CD4-positive, alpha-beta memory T cell (primary cell): ENCODE data around the gene BLM. TPM values are rescaled to one million over a fixed set of nuclear protein-coding genes. Genes with fewer than 3 reads are reported as not detected.
A peak's percentile ranks its signal among the peaks of the same experiment; 100 is the strongest.

Source experiments
- CTCF ChIA-PET: fragments of 350-600 bp; sonication (Branson Sonifier 250); formaldehyde crosslinking; loops from one replicate; lab custom pipeline; 2021; ENCODE audit warnings: inconsistent platforms; ENCODE audit not compliant: partially characterized antibody; lab: Charles Lee
- POLR2A ChIA-PET: fragments of 350-600 bp; sonication (Branson Sonifier 250); formaldehyde crosslinking; loops from one replicate; lab custom pipeline; 2021; ENCODE audit not compliant: partially characterized antibody; lab: Charles Lee
- DNase-seq, 5 donors: peaks; one replicate each; pipeline versions ENCODE4 v3.0.0 to v3.0.0-alpha.2; 2020 to 2022; ENCODE audit warnings: mixed read lengths in 1 of 5
- H3K27ac ChIP-seq: one replicate; pipeline ENCODE4 v1.7.0; 2013; ENCODE audit warnings: low read depth, low read length
- H3K27me3 ChIP-seq: 2 replicates; pipeline ENCODE4 v1.7.0; 2013; ENCODE audit warnings: mild to moderate bottlenecking, low read length, moderate library complexity; ENCODE audit not compliant: insufficient read depth
- H3K36me3 ChIP-seq: 2 replicates; pipeline ENCODE4 v1.7.0; 2013; ENCODE audit warnings: mild to moderate bottlenecking, low read length, moderate library complexity; ENCODE audit not compliant: insufficient read depth
- H3K4me1 ChIP-seq: 2 replicates; pipeline ENCODE4 v1.7.0; 2013; ENCODE audit warnings: mild to moderate bottlenecking, low read length, moderate library complexity; ENCODE audit not compliant: insufficient read depth
- H3K4me3 ChIP-seq, 2 donors: one replicate each; pipeline ENCODE4 v1.7.0; 2013; ENCODE audit warnings: low read length in 2 of 2, mild to moderate bottlenecking in 1 of 2
- H3K9me3 ChIP-seq, 2 donors: one replicate each; pipeline ENCODE4 v1.7.0; 2013; ENCODE audit warnings: low read length in 2 of 2, control low read depth in 1 of 2; ENCODE audit not compliant: control insufficient read depth in 1 of 2
- H3K27ac Mint-ChIP-seq, 7 donors: one replicate each; pipeline ENCODE4 v1.8.0; 2020 to 2021; ENCODE audit warnings: mixed read lengths in 7 of 7, mild to moderate bottlenecking in 6 of 7, inconsistent platforms in 3 of 7, moderate library complexity in 3 of 7
- H3K27me3 Mint-ChIP-seq, 2 donors: one replicate each; pipeline ENCODE4 v1.8.0; 2020 to 2021; ENCODE audit warnings: mixed read lengths in 2 of 2
- H3K36me3 Mint-ChIP-seq, 2 donors: one replicate each; pipeline ENCODE4 v1.8.0; 2020 to 2021; ENCODE audit warnings: mixed read lengths in 2 of 2, inconsistent platforms in 1 of 2, mild to moderate bottlenecking in 1 of 2
- H3K4me1 Mint-ChIP-seq, 4 donors: one replicate each; pipeline ENCODE4 v1.8.0; 2020 to 2021; ENCODE audit warnings: mixed read lengths in 4 of 4, mild to moderate bottlenecking in 1 of 4
- H3K4me3 Mint-ChIP-seq, 8 donors: one replicate each; pipeline ENCODE4 v1.8.0; 2020 to 2021; ENCODE audit warnings: mixed read lengths in 8 of 8, mild to moderate bottlenecking in 7 of 8, moderate library complexity in 6 of 8, inconsistent platforms in 3 of 8
- H3K9me3 Mint-ChIP-seq, 8 donors: one replicate each; pipeline ENCODE4 v1.8.0; 2020 to 2021; ENCODE audit warnings: mixed read lengths in 8 of 8, mild to moderate bottlenecking in 5 of 8, inconsistent platforms in 3 of 8, moderate library complexity in 1 of 8
- intact Hi-C: fragments of 100-400 bp; cut with micrococcal nuclease; formaldehyde crosslinking; loops from one replicate; pipeline ENCODE4 v1.15.1; 2023
- polyA plus RNA-seq, 2 donors: library from polyadenylated mRNA; unstranded; fragments of 300-500 nt; fragmentation: Illumina TruSeq; gene quantifications; one replicate each; pipeline ENCODE4 v1.2.3, GENCODE V29; 2021
- total RNA-seq, 2 experiments: library from RNA; stranded (reverse); gene quantifications; one replicate each; pipeline ENCODE4 v1.2.3, GENCODE V29; 2021

Gene BLM
- total and polyA plus RNA-seq, 4 experiments from 2014 or later: 1.2 to 8.9 (median 6.0) TPM

- Mint-ChIP-seq H3K27ac (no peak overlapping the region), H3K27me3 (no peaks in the 10 kb centered on the region), H3K4me3 (no peak overlapping the region), H3K9me3 (peaks cover 0 to 1% (median 0%) of the 10 kb centered on the region in 8 donors), H3K36me3 (no peaks in the 10 kb centered on the region), H3K4me1 (peaks cover 22 to 39% (median 28%) of the 10 kb centered on the region in 4 donors)
- Histone ChIP-seq H3K4me1 (peaks cover 29% of the 10 kb centered on the region), H3K4me3 (no peak overlapping the region), H3K9me3 (no peaks in the 10 kb centered on the region), H3K36me3 (no peaks in the 10 kb centered on the region), H3K27me3 (no peaks in the 10 kb centered on the region), H3K27ac (no peak overlapping the region)
- POLR2A ChIA-PET: interaction anchor here (1.1 kb wide), 1 partner anchor 10 kb away, joined by 4 read pairs; no protein-coding TSS in a partner anchor
- CTCF ChIA-PET: no interaction called here
- intact Hi-C loops: no loop called here
- DNase-seq: no peak
These were observed 143.3 kb downstream of the BLM start for GRCh38 chr15:90860450-90860849.

GRCh38 chr15:90860942-90861675, 144.0 kb downstream of the BLM start:
- no peaks in the 10 kb centered on the region for H3K27me3 Mint-ChIP-seq
- H3K27me3 ChIP-seq: no peaks in the 10 kb centered on the region
- no peak overlapping the region for H3K27ac Mint-ChIP-seq
- ChIA-PET CTCF (no interaction called here), POLR2A (no interaction called here)
- no peaks in the 10 kb centered on the region for H3K36me3 ChIP-seq
- peaks cover 17 to 32% (median 24%) of the 10 kb centered on the region in 4 donors for H3K4me1 Mint-ChIP-seq
- H3K36me3 Mint-ChIP-seq: no peaks in the 10 kb centered on the region
- intact Hi-C loops: no loop called here
- DNase-seq: no peak
- H3K9me3 Mint-ChIP-seq: peaks cover 0 to 1% (median 0%) of the 10 kb centered on the region in 8 donors
- peaks cover 25% of the 10 kb centered on the region for H3K4me1 ChIP-seq
- no peak overlapping the region for H3K27ac ChIP-seq
- H3K9me3 ChIP-seq: no peaks in the 10 kb centered on the region
- H3K4me3 ChIP-seq: no peak overlapping the region
- no peak overlapping the region for H3K4me3 Mint-ChIP-seq

- H3K27me3 ChIP-seq: no peaks in the 10 kb centered on the region
- no peak overlapping the region for H3K4me3 ChIP-seq
- H3K27ac ChIP-seq: no peak overlapping the region
- intact Hi-C loops: no loop called here
- no peak for DNase-seq
- Mint-ChIP-seq H3K27ac (no peak overlapping the region), H3K4me3 (no peak overlapping the region), H3K27me3 (no peaks in the 10 kb centered on the region), H3K9me3 (peaks cover 0 to 1% (median 0%) of the 10 kb centered on the region in 8 donors), H3K4me1 (peaks cover 6 to 25% (median 13%) of the 10 kb centered on the region in 4 donors), H3K36me3 (no peaks in the 10 kb centered on the region)
- ChIA-PET CTCF (interaction anchor here (0.7 kb wide), 1 partner anchor 10 kb away, joined by 6 read pairs; no protein-coding TSS in a partner anchor), POLR2A (no interaction called here)
- H3K9me3 ChIP-seq: no peaks in the 10 kb centered on the region
- peaks cover 13% of the 10 kb centered on the region for H3K4me1 ChIP-seq
- H3K36me3 ChIP-seq: no peaks in the 10 kb centered on the region
These were observed 145.3 kb downstream of the BLM start for GRCh38 chr15:90862487-90862886.

GRCh38 chr15:90862964-90863778, 146.0 kb downstream of the BLM start:
- peaks cover 6% of the 10 kb centered on the region for H3K4me1 ChIP-seq
- intact Hi-C loops: no loop called here
- DNase-seq: no peak
- ChIA-PET POLR2A (no interaction called here), CTCF (no interaction called here)
- H3K4me1 Mint-ChIP-seq: peaks cover 0 to 22% (median 7%) of the 10 kb centered on the region in 4 donors
- peaks cover 0 to 1% (median 0%) of the 10 kb centered on the region in 8 donors for H3K9me3 Mint-ChIP-seq
- no peak overlapping the region for H3K4me3 ChIP-seq
- H3K4me3 Mint-ChIP-seq: no peak overlapping the region
- no peaks in the 10 kb centered on the region for H3K27me3 ChIP-seq
- no peak overlapping the region for H3K27ac Mint-ChIP-seq
- H3K9me3 ChIP-seq: no peaks in the 10 kb centered on the region
- H3K27ac ChIP-seq: no peak overlapping the region
- no peaks in the 10 kb centered on the region for H3K36me3 Mint-ChIP-seq
- no peaks in the 10 kb centered on the region for H3K27me3 Mint-ChIP-seq
- H3K36me3 ChIP-seq: no peaks in the 10 kb centered on the region

- no peak for DNase-seq
- Histone ChIP-seq H3K4me3 (no peak overlapping the region), H3K36me3 (no peaks in the 10 kb centered on the region), H3K27ac (no peak overlapping the region), H3K4me1 (peaks cover 6% of the 10 kb centered on the region), H3K27me3 (no peaks in the 10 kb centered on the region), H3K9me3 (no peaks in the 10 kb centered on the region)
- Mint-ChIP-seq H3K27ac (peak overlapping the region in 1 of 7 donors; percentile 35), H3K4me3 (no peak overlapping the region), H3K27me3 (no peaks in the 10 kb centered on the region), H3K36me3 (no peaks in the 10 kb centered on the region), H3K4me1 (peaks cover 3 to 28% (median 7%) of the 10 kb centered on the region in 4 donors), H3K9me3 (peaks cover 0 to 1% (median 0%) of the 10 kb centered on the region in 8 donors)
- intact Hi-C loops: no loop called here
- CTCF ChIA-PET: no interaction called here
- POLR2A ChIA-PET: no interaction called here
These were observed 146.8 kb downstream of the BLM start for GRCh38 chr15:90863987-90864386.

- H3K4me1 Mint-ChIP-seq: peaks cover 5 to 29% (median 7%) of the 10 kb centered on the region in 4 donors
- H3K4me3 ChIP-seq: no peak overlapping the region
- no peak overlapping the region for H3K27ac Mint-ChIP-seq
- peaks cover 0 to 1% (median 0%) of the 10 kb centered on the region in 8 donors for H3K9me3 Mint-ChIP-seq
- CTCF ChIA-PET: interaction anchor here (1.4 kb wide), 1 partner anchor 14 kb away, joined by 3 read pairs; no protein-coding TSS in a partner anchor
- no peaks in the 10 kb centered on the region for H3K27me3 ChIP-seq
- H3K36me3 Mint-ChIP-seq: no peaks in the 10 kb centered on the region
- peaks cover 8% of the 10 kb centered on the region for H3K4me1 ChIP-seq
- DNase-seq: no peak
- intact Hi-C loops: no loop called here
- no peaks in the 10 kb centered on the region for H3K36me3 ChIP-seq
- POLR2A ChIA-PET: no interaction called here
- no peak overlapping the region for H3K27ac ChIP-seq
- no peaks in the 10 kb centered on the region for H3K27me3 Mint-ChIP-seq
- H3K4me3 Mint-ChIP-seq: no peak overlapping the region
- H3K9me3 ChIP-seq: no peaks in the 10 kb centered on the region
These were observed 147.4 kb downstream of the BLM start for GRCh38 chr15:90864507-90864906.

GRCh38 chr15:90865702-90866101, 148.6 kb downstream of the BLM start:
- ChIA-PET POLR2A (no interaction called here), CTCF (interaction anchor here (1.2 to 1.4 kb wide), 2 partner anchors 15 to 68 kb away, joined by 3 read pairs; no protein-coding TSS in a partner anchor)
- peaks cover 13 to 36% (median 18%) of the 10 kb centered on the region in 4 donors for H3K4me1 Mint-ChIP-seq
- peak overlapping the region in 1 of 7 donors; percentile 62 for H3K27ac Mint-ChIP-seq
- Histone ChIP-seq H3K27ac (no peak overlapping the region), H3K36me3 (no peaks in the 10 kb centered on the region), H3K27me3 (no peaks in the 10 kb centered on the region), H3K4me1 (peaks cover 18% of the 10 kb centered on the region), H3K9me3 (no peaks in the 10 kb centered on the region), H3K4me3 (no peak overlapping the region)
- H3K36me3 Mint-ChIP-seq: peaks cover 0 to 3% of the 10 kb centered on the region in 2 donors
- no peak overlapping the region for H3K4me3 Mint-ChIP-seq
- no peak for DNase-seq
- H3K9me3 Mint-ChIP-seq: peaks cover 0 to 1% (median 0%) of the 10 kb centered on the region in 8 donors
- intact Hi-C loops: no loop called here
- H3K27me3 Mint-ChIP-seq: no peaks in the 10 kb centered on the region
